ENCODE measurements around the gene PPM1K. TPM values are rescaled to one million over a fixed set of nuclear protein-coding genes. Genes with fewer than 3 reads are reported as not detected.

Gene PPM1K
- total and polyA plus RNA-seq, 8 donors, result 4.4 to 21.7 (median 13.2) TPM

DNA sequence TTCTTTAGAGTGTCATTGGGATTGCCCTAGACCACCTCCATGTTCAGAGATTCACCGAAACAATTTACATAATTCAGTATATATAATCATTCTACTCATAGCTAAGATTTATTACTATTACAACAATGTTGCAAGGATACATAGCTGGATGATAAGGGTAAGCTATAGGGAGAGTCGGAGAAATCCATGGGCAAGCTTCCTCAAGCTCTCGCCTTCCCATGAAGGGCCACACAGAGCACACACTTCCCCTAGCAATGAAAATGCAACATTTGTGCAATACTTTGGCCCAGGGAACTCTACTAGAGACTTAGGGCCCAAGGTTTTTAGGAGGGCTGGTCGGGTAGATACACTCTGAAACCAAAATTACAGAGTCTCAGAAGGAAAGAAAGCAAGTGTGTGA lies 76.2 kb downstream of the PPM1K start:
- Histone ChIP-seq H3K4me3 (no peak overlapping the region), H3K27ac (no peak overlapping the region), H3K27me3 (no peaks in the 10 kb centered on the region), H3K4me1 (no peaks in the 10 kb centered on the region), H3K36me3 (no peaks in the 10 kb centered on the region), H3K9me3 (no peaks in the 10 kb centered on the region)
- FAIRE-seq (no peak), DNase-seq (no peak), ATAC-seq (no peak)
- WGBS, 2 donors, result 68 to 72% methylated on average over 4 of the region's 4 CpGs
- TF ChIP-seq, protein P1, sequence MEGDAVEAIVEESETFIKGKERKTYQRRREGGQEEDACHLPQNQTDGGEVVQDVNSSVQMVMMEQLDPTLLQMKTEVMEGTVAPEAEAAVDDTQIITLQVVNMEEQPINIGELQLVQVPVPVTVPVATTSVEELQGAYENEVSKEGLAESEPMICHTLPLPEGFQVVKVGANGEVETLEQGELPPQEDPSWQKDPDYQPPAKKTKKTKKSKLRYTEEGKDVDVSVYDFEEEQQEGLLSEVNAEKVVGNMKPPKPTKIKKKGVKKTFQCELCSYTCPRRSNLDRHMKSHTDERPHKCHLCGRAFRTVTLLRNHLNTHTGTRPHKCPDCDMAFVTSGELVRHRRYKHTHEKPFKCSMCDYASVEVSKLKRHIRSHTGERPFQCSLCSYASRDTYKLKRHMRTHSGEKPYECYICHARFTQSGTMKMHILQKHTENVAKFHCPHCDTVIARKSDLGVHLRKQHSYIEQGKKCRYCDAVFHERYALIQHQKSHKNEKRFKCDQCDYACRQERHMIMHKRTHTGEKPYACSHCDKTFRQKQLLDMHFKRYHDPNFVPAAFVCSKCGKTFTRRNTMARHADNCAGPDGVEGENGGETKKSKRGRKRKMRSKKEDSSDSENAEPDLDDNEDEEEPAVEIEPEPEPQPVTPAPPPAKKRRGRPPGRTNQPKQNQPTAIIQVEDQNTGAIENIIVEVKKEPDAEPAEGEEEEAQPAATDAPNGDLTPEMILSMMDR (IDR thresholded peaks at IDR 0.05), result no peak
- intact Hi-C loops (cut with DNase I), result loop anchor here in 1 of 3 donors (10.0 kb wide), 1 partner anchor 533 kb away; no protein-coding TSS in a partner anchor

Other genes starting within 250 kb of the PPM1K start
- gene ABCG2, start 125.9 kb downstream of the PPM1K start, total RNA-seq, result under 1 TPM; 0.24 to 0.97 (median 0.45) TPM
- gene ABCG2, start 125.9 kb downstream of the PPM1K start, polyA plus RNA-seq, result under 1 TPM; 0.23 to 0.68 TPM
- 1 to 10 TPM; 2.7 to 8.3 (median 4.6) TPM for gene HERC6, start 94.3 kb upstream of the PPM1K start, total RNA-seq
- 1 to 10 TPM; 2.6 to 6.2 TPM for gene HERC6, start 94.3 kb upstream of the PPM1K start, polyA plus RNA-seq
- 1 to 10 TPM; 3.0 to 4.9 (median 3.5) TPM for gene HERC5, start 172.6 kb upstream of the PPM1K start, total RNA-seq
- gene HERC5, start 172.6 kb upstream of the PPM1K start, polyA plus RNA-seq, result 1 to 10 TPM; 2.2 to 4.9 TPM
- 10 to 100 TPM; 22.6 to 39.1 (median 34.2) TPM for gene PYURF, start 239.2 kb upstream of the PPM1K start, total RNA-seq
- gene PYURF, start 239.2 kb upstream of the PPM1K start, polyA plus RNA-seq, result 10 to 100 TPM; 35.3 to 66.6 TPM